Trophoblast cell (in vitro differentiated cells and primary cell): ENCODE data around the gene FAM167B.

Experiments used
- DNase-seq, 2 donors: peaks; one replicate each; pipeline ENCODE4 v3.0.0-alpha.2; 2016
- H2AFZ ChIP-seq: 2 replicates; pipeline ENCODE4 v1.6.1; 2013; ENCODE audit warnings: low read length, moderate library complexity, mild to moderate bottlenecking; ENCODE audit not compliant: insufficient read depth, poor library complexity
- H2AK5ac ChIP-seq: 2 replicates; pipeline ENCODE4 v1.6.1; 2013; ENCODE audit warnings: mild to moderate bottlenecking, low read length
- H2BK120ac ChIP-seq: 2 replicates; pipeline ENCODE4 v1.6.1; 2013; ENCODE audit warnings: low read length, mild to moderate bottlenecking, moderate library complexity; ENCODE audit not compliant: insufficient read depth, poor library complexity
- H2BK12ac ChIP-seq: 2 replicates; pipeline ENCODE4 v1.6.1; 2013; ENCODE audit warnings: mild to moderate bottlenecking, low read length, moderate library complexity
- H2BK5ac ChIP-seq: 2 replicates; pipeline ENCODE4 v1.6.1; 2013; ENCODE audit warnings: low read length, low read depth, moderate library complexity, mild to moderate bottlenecking; ENCODE audit not compliant: poor library complexity
- H3K14ac ChIP-seq: 2 replicates; pipeline ENCODE4 v1.6.1; 2013; ENCODE audit warnings: mild to moderate bottlenecking, low read length
- H3K18ac ChIP-seq: 2 replicates; pipeline ENCODE4 v1.6.1; 2013; ENCODE audit warnings: mild to moderate bottlenecking, low read length
- H3K23ac ChIP-seq: 2 replicates; pipeline ENCODE4 v1.6.1; 2013; ENCODE audit warnings: low read length
- H3K27ac ChIP-seq: 2 replicates; pipeline ENCODE4 v1.5.1; 2013; ENCODE audit warnings: low read depth, mild to moderate bottlenecking, inconsistent platforms, low read length, moderate library complexity
- H3K27me3 ChIP-seq: 2 replicates; pipeline ENCODE4 v1.6.1; 2013; ENCODE audit warnings: inconsistent platforms, mild to moderate bottlenecking, low read length, moderate library complexity; ENCODE audit not compliant: insufficient read depth
- H3K36me3 ChIP-seq, 2 experiments: 1 replicate in 1 of 2; 2 replicates in 1 of 2; pipeline ENCODE4 v1.6.1; 2013; ENCODE audit warnings: low read length in 2 of 2, mild to moderate bottlenecking in 2 of 2, moderate library complexity in 1 of 2; ENCODE audit not compliant: insufficient read depth in 2 of 2, control insufficient read depth in 1 of 2
- H3K4ac ChIP-seq: 2 replicates; pipeline ENCODE4 v1.6.1; 2013; ENCODE audit warnings: low read depth, mild to moderate bottlenecking, low read length, moderate library complexity
- H3K4me1 ChIP-seq, 2 experiments: 1 replicate in 1 of 2; 2 replicates in 1 of 2; pipeline ENCODE4 v1.6.1; 2013; ENCODE audit warnings: low read length in 2 of 2, mild to moderate bottlenecking in 2 of 2, moderate library complexity in 1 of 2; ENCODE audit not compliant: insufficient read depth in 2 of 2, control insufficient read depth in 1 of 2
- H3K4me2 ChIP-seq: 2 replicates; pipeline ENCODE4 v1.6.1; 2013; ENCODE audit warnings: inconsistent platforms, mild to moderate bottlenecking, low read length, moderate library complexity
- H3K4me3 ChIP-seq: 2 replicates; pipeline ENCODE4 v1.5.1; 2013; ENCODE audit warnings: mild to moderate bottlenecking, low read depth, low read length, inconsistent platforms
- H3K79me1 ChIP-seq: one replicate; pipeline ENCODE4 v1.6.1; 2013; ENCODE audit warnings: low read length
- H3K79me2 ChIP-seq: 2 replicates; pipeline ENCODE4 v1.6.1; 2013; ENCODE audit warnings: low read length, mild to moderate bottlenecking; ENCODE audit not compliant: control insufficient read depth, insufficient read depth, poor library complexity
- H3K9ac ChIP-seq: 2 replicates; pipeline ENCODE4 v1.6.1; 2013; ENCODE audit warnings: mild to moderate bottlenecking, low read length
- H3K9me3 ChIP-seq: 2 replicates; pipeline ENCODE4 v1.6.1; 2013; ENCODE audit warnings: low read depth, mild to moderate bottlenecking, control low read depth, inconsistent platforms, low read length; ENCODE audit not compliant: insufficient read depth
- H4K12ac ChIP-seq: 2 replicates; pipeline ENCODE4 v1.6.1; 2013; ENCODE audit warnings: low read depth, mild to moderate bottlenecking, low read length, moderate library complexity
- H4K8ac ChIP-seq: 2 replicates; pipeline ENCODE4 v1.6.1; 2013; ENCODE audit warnings: low read depth, mild to moderate bottlenecking, low read length, moderate library complexity
- H4K91ac ChIP-seq: one replicate; pipeline ENCODE4 v1.6.1; 2013; ENCODE audit warnings: low read depth, mild to moderate bottlenecking, low read length, moderate library complexity
- WGBS: extraction: QIAGEN DNeasy Blood & Tissue Kit; methylation state at CpG from one replicate; pipeline ENCODE4 v1.1.7; 2013; ENCODE audit warnings: missing lambda C conversion rate; ENCODE audit not compliant: insufficient read length, insufficient coverage; ENCODE audit errors: extremely low coverage; 5-methylcytosine and 5-hydroxymethylcytosine counted together

The FAM167B gene

GRCh38 chr1:32199717-32200072, 47.3 kb upstream of the FAM167B start:
- Histone ChIP-seq H3K9me3 (no peaks in the 10 kb centered on the region), H2BK120ac (no peak overlapping the region), H3K14ac (no peak overlapping the region), H3K4me3 (no peak overlapping the region), H3K79me1 (peaks cover 9% of the 10 kb centered on the region), H4K12ac (no peak overlapping the region), H3K36me3 (peaks cover 25 to 33% of the 10 kb centered on the region in 2 experiments), H4K8ac (no peak overlapping the region), H3K79me2 (no peaks in the 10 kb centered on the region), H3K9ac (no peak overlapping the region), H2AK5ac (no peak overlapping the region), H4K91ac (no peak overlapping the region), H3K4me2 (peak overlapping the region; percentile 94), H3K4me1 (peaks cover 6% of the 10 kb centered on the region in 2 experiments), H2AFZ (no peak overlapping the region), H2BK5ac (no peak overlapping the region), H3K27ac (no peak overlapping the region), H3K18ac (no peak overlapping the region), H3K23ac (no peak overlapping the region), H3K27me3 (no peaks in the 10 kb centered on the region), H2BK12ac (no peak overlapping the region), H3K4ac (no peak overlapping the region)
- DNase-seq, result no peak
- no CpG with 5 or more reads among the region's 6 CpGs for whole genome bisulfite sequencing

- H3K18ac ChIP-seq, result no peak within 1 kb of the TSS
- H2AFZ ChIP-seq, result peak within 1 kb of the TSS; percentile 82
- H3K27ac ChIP-seq, result no peak within 1 kb of the TSS
- H2BK5ac ChIP-seq, result no peak within 1 kb of the TSS
- H4K8ac ChIP-seq, result peak within 1 kb of the TSS; percentile 32
- H3K23ac ChIP-seq, result no peak within 1 kb of the TSS
- no peak within 1 kb of the TSS for H3K14ac ChIP-seq
- H2AK5ac ChIP-seq, result no peak within 1 kb of the TSS
- H3K4me2 ChIP-seq, result peak within 1 kb of the TSS; percentile 94
- peaks cover 17 to 25% of the 10 kb centered on the region in 2 experiments for H3K36me3 ChIP-seq
- whole genome bisulfite sequencing, result no CpG with 5 or more reads among the region's 34 CpGs
- H3K4ac ChIP-seq, result no peak within 1 kb of the TSS
- H2BK12ac ChIP-seq, result no peak within 1 kb of the TSS
- peak within 1 kb of the TSS; percentile 7 for H3K9ac ChIP-seq
- H3K27me3 ChIP-seq, result no peaks in the 10 kb centered on the region
- H3K4me3 ChIP-seq, result peak within 1 kb of the TSS; percentile 67
- H3K79me2 ChIP-seq, result no peaks in the 10 kb centered on the region
- no peak within 1 kb of the TSS for H4K12ac ChIP-seq
- peaks cover 10% of the 10 kb centered on the region in 2 experiments for H3K4me1 ChIP-seq
- H4K91ac ChIP-seq, result no peak within 1 kb of the TSS
- peak; percentile 49 to 50 for DNase-seq
- peak within 1 kb of the TSS; percentile 3 for H2BK120ac ChIP-seq
- peaks cover 13% of the 10 kb centered on the region for H3K79me1 ChIP-seq
- no peaks in the 10 kb centered on the region for H3K9me3 ChIP-seq
Observed at GRCh38 chr1:32200226-32201010, 46.6 kb upstream of the FAM167B start, which contains the start of gene CCDC28B. TSS of gene CCDC28B (plus strand) at chr1:32200595. CDS start at chr1:32201936, 1,341 bp downstream.

GRCh38 chr1:32201011-32201855, 45.8 kb upstream of the FAM167B start:
- WGBS, result no CpG with 5 or more reads among the region's 26 CpGs

GRCh38 chr1:32204943-32205361, 42.1 kb upstream of the FAM167B start:
- DNase-seq, result peak in 1 of 2 donors; percentile 33
- peak overlapping the region; percentile 58 for H4K12ac ChIP-seq
- H3K4me3 ChIP-seq, result peak overlapping the region; percentile 73
- peak overlapping the region; percentile 30 for H3K14ac ChIP-seq
- H3K4ac ChIP-seq, result no peak overlapping the region
- peaks cover 4% of the 10 kb centered on the region for H3K79me2 ChIP-seq
- H3K23ac ChIP-seq, result no peak overlapping the region
- peaks cover 0 to 8% of the 10 kb centered on the region in 2 experiments for H3K36me3 ChIP-seq
- H3K27ac ChIP-seq, result no peak overlapping the region
- peaks cover 17% of the 10 kb centered on the region for H3K79me1 ChIP-seq
- no CpG with 5 or more reads among the region's 26 CpGs for WGBS
- peak overlapping the region; percentile 80 for H2AFZ ChIP-seq
- no peak overlapping the region for H2BK120ac ChIP-seq
- H4K8ac ChIP-seq, result peak overlapping the region; percentile 66
- H3K4me2 ChIP-seq, result peak overlapping the region; percentile 84
- H3K27me3 ChIP-seq, result no peaks in the 10 kb centered on the region
- H3K4me1 ChIP-seq, result peaks cover 16 to 19% of the 10 kb centered on the region in 2 experiments
- H4K91ac ChIP-seq, result peak overlapping the region; percentile 21
- H2BK12ac ChIP-seq, result peak overlapping the region; percentile 16
- H3K18ac ChIP-seq, result peak overlapping the region; percentile 7
- no peak overlapping the region for H2AK5ac ChIP-seq
- H2BK5ac ChIP-seq, result no peak overlapping the region
- no peaks in the 10 kb centered on the region for H3K9me3 ChIP-seq
- H3K9ac ChIP-seq, result peak overlapping the region; percentile 18

More at GRCh38 chr1:32201011-32201855, 45.8 kb upstream of the FAM167B start:
- Histone ChIP-seq H3K4me3 (peak overlapping the region; percentile 67), H4K8ac (peak overlapping the region; percentile 33), H3K23ac (no peak overlapping the region), H4K91ac (no peak overlapping the region), H3K27ac (no peak overlapping the region), H2BK12ac (no peak overlapping the region), H3K79me2 (peaks cover 4% of the 10 kb centered on the region), H3K18ac (no peak overlapping the region), H3K4me2 (peak overlapping the region; percentile 94), H3K79me1 (peaks cover 17% of the 10 kb centered on the region), H3K9me3 (no peaks in the 10 kb centered on the region), H4K12ac (no peak overlapping the region), H3K27me3 (no peaks in the 10 kb centered on the region), H3K36me3 (peaks cover 11 to 18% of the 10 kb centered on the region in 2 experiments), H2AK5ac (no peak overlapping the region), H2AFZ (no peak overlapping the region), H3K4me1 (peaks cover 15% of the 10 kb centered on the region in 2 experiments), H3K14ac (no peak overlapping the region), H3K9ac (peak overlapping the region; percentile 7), H2BK5ac (no peak overlapping the region), H2BK120ac (no peak overlapping the region), H3K4ac (no peak overlapping the region)
- peak in 1 of 2 donors; percentile 34 for DNase-seq
